Adipocyte (in vitro differentiated cells): ENCODE data around the gene GOT2.
A peak's percentile ranks its signal among the peaks of the same experiment; 100 is the strongest.
"Not testable (repeated sequence)": the region's sequence is repeated elsewhere in the genome, so short reads cannot be mapped to it uniquely, and the experiment has no call there.

ENCODE experiments used
- DNase-seq: peaks from one replicate; pipeline ENCODE4 v3.0.0-alpha.2; 2015; ENCODE audit warnings: low read depth
- H3K27me3 ChIP-seq: replicated peaks from 2 replicates; pipeline ENCODE4 v1.7.0; 2013; ENCODE audit warnings: mild to moderate bottlenecking, low read length, moderate library complexity; ENCODE audit not compliant: control insufficient read depth, insufficient read depth
- H3K36me3 ChIP-seq: 2 replicates; pipeline ENCODE4 v1.7.0; 2013; ENCODE audit warnings: low read length, mild to moderate bottlenecking, moderate library complexity; ENCODE audit not compliant: control insufficient read depth, insufficient read depth, severe bottlenecking
- H3K4me1 ChIP-seq: 2 replicates; pipeline ENCODE4 v1.7.0; 2013; ENCODE audit warnings: mild to moderate bottlenecking, low read length, moderate library complexity; ENCODE audit not compliant: control insufficient read depth, insufficient read depth
- H3K4me3 ChIP-seq: 2 replicates; pipeline ENCODE4 v1.7.0; 2013; ENCODE audit warnings: mild to moderate bottlenecking, low read length, moderate library complexity
- H3K9ac ChIP-seq: 2 replicates; pipeline ENCODE4 v1.7.0; 2013; ENCODE audit warnings: mild to moderate bottlenecking, low read length, moderate library complexity
- H3K9me3 ChIP-seq: 2 replicates; pipeline ENCODE4 v1.7.0; 2013; ENCODE audit warnings: mild to moderate bottlenecking, low read length, moderate library complexity; ENCODE audit not compliant: control insufficient read depth

The GOT2 gene

DNA sequence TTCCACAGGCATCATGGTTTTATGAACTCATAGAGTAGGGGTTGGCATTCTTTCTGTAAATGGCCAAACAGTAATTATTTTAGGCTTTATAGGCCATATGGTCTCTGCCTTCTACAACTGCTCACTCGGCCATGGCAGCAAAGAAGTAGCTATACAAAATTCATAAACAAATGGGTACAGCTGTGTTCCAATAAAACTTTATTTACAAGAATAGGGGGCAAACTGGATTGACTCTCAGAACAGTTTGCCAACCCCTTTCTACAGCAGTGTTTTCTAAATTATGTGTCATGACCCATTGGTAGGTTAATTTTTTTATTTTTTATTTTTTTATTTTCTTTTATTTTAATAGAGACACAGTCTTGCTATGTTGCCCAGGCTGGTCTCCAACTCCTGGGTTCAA is 20.4 kb downstream of the GOT2 start:
- H3K9ac ChIP-seq, result no peak overlapping the region
- peaks cover 37% of the 10 kb centered on the region for H3K36me3 ChIP-seq
- no peaks in the 10 kb centered on the region for H3K9me3 ChIP-seq

DNA sequence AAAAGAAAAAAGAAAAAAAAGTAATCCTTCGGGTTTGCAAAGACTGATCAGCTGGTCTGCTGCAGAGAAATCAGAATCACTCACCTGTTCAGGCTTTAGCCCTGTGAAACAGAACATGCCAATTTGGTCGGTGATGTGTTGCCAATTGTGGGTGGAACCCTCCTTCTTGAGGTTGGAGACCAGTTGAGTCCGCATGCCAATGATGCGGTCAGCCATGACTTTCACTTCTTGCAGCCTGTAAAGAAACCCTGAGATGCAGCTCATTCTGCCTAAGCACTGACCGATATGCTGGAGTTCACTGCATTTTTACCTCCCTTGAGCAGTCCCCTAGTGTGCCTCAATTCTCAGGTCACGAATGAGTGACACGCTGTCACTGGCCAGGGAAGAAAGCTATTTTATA is 24.8 kb downstream of the GOT2 start:
- Histone ChIP-seq H3K36me3 (peaks cover 9% of the 10 kb centered on the region), H3K4me1 (no peaks in the 10 kb centered on the region), H3K9me3 (no peaks in the 10 kb centered on the region), H3K9ac (no peak overlapping the region), H3K27me3 (no peaks in the 10 kb centered on the region), H3K4me3 (no peak overlapping the region)
- no peak for DNase-seq

More for the DNA sequence above, 20.4 kb downstream of the GOT2 start:
- no peaks in the 10 kb centered on the region for H3K4me1 ChIP-seq
- H3K4me3 ChIP-seq, result no peak overlapping the region
- DNase-seq, result no peak
- no peaks in the 10 kb centered on the region for H3K27me3 ChIP-seq

DNA sequence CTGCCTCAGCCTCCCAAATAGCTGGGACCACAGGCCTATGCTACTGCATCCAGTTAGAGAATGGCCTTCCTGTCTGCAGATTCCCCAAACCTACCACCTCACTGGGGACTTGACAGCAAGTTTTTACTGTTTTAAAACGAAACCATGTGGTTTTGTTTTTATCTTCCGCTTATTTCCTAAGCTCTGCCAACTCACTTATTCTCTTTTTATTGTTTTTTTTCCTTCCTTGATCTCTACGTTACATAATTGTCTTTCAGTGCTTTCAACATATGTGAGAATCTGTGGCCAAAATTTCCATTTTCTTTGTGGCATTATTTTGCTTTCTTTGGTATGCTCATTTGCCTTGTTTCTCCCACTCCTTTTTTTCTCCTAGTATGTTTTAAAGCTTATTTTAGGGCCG is 35.0 kb downstream of the GOT2 start:
- H3K36me3 ChIP-seq, result no peaks in the 10 kb centered on the region
- H3K4me3 ChIP-seq, result no peak overlapping the region
- no peak overlapping the region for H3K9ac ChIP-seq
- no peak for DNase-seq
- no peaks in the 10 kb centered on the region for H3K9me3 ChIP-seq
- no peaks in the 10 kb centered on the region for H3K4me1 ChIP-seq
- H3K27me3 ChIP-seq, result no peaks in the 10 kb centered on the region

DNA sequence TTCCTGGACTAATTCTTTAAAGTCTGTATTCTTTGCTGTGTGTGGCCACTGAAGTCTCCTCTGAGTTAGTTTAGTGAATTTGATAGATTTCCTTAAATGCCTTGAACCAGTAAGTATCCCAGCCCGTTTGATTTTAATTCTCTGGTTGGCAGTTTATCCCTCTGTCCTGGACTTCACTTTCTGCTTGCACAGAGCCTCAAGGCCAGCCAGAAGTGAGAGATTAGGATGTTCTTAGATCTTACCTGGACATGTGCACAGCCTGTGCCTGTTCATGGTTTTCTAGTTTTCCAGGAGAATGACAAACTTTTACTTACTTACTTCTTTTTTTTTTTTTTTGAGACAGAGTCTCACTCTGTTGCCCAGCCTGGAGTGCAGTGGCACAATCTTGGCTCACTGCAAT is 38.7 kb downstream of the GOT2 start:
- no peaks in the 10 kb centered on the region for H3K9me3 ChIP-seq
- H3K27me3 ChIP-seq, result no peaks in the 10 kb centered on the region
- no peaks in the 10 kb centered on the region for H3K36me3 ChIP-seq
- no peaks in the 10 kb centered on the region for H3K4me1 ChIP-seq
- DNase-seq, result no peak
- no peak overlapping the region for H3K9ac ChIP-seq
- no peak overlapping the region for H3K4me3 ChIP-seq

DNA sequence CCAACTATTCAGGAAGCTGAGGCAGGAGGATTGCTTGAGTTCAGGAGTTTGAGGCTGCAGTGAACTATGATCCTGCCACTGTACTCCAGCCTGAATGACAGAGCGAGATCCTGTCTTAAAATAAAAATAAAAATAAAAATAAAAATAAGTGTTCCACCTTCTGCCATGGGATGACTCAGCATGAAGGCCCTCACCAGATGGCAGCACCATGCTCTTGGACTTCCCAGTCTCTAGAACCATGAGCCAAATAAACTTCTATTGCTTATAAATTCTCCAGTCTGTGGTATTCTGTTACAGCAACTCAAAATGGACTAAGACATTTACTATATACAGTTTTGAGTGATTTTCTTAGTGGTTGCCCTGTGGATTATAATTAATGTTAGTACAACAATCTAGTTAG is 41.7 kb downstream of the GOT2 start:
- H3K4me3 ChIP-seq, result no peak overlapping the region
- no peak for DNase-seq
- no peaks in the 10 kb centered on the region for H3K4me1 ChIP-seq
- H3K9me3 ChIP-seq, result no peaks in the 10 kb centered on the region
- no peak overlapping the region for H3K9ac ChIP-seq
- H3K27me3 ChIP-seq, result no peaks in the 10 kb centered on the region
- H3K36me3 ChIP-seq, result no peaks in the 10 kb centered on the region

DNA sequence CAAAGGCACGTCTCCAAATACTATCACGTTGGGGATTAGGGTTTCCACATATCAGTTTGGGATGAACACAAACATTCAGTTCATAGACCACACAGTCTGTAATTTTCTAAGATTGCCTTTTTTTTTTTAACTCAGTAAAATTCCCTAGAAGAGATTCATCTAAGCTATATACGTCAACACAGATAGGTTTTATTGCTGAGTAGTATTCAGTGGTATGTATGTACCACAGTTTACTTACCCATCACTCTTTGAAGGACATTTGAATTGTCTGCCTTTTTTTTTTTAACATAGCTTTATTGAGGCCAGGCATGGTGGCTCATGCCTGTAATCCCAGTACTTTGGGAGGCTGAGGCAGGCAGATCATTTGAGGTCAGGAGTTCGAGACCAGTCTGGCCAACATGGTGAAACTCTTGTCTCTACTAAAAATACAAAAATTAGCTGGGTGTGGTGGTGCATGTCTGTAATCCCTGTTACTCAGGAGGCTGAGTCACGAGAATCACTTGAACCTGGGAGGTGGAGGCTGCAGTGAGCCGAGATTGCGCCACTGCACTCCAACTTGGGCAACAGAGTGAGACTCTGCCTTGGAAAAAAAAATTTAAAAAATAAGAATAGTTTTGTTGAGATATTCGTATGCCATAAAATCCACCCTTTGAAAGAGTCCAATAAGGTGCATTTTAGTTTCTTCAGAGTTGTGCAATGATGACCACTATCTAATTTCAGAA is 47.0 kb downstream of the GOT2 start:
- not testable (repeated sequence) for H3K9ac ChIP-seq, H3K4me3 ChIP-seq, H3K27me3 ChIP-seq, H3K9me3 ChIP-seq, H3K36me3 ChIP-seq
- DNase-seq, result peak; percentile 18
- H3K4me1 ChIP-seq, result peaks cover 15% of the 10 kb centered on the region

DNA sequence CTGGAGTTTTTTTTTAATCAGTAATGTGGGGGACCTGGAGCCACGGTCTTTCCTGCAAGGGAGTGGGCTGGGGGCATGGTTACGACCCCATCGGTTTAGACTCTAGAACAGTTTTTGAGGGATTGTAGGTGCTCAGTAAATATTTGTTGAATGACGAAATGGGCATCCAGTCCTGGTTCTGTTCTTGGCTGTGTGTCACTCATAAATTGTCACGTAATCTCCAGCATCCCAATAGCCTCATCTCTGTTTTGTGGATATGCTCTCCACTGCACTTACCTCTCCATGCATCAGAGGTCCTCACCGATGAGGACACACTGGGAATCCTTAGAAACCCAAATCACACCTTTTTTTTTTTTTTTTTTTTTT is 49.0 kb downstream of the GOT2 start:
- Histone ChIP-seq H3K4me1 (peaks cover 15% of the 10 kb centered on the region), H3K36me3 (peaks cover 5% of the 10 kb centered on the region), H3K9ac (peak overlapping the region; percentile 95), H3K4me3 (peak overlapping the region; percentile 97), H3K9me3 (no peaks in the 10 kb centered on the region), H3K27me3 (no peaks in the 10 kb centered on the region)
- DNase-seq, result no peak

DNA sequence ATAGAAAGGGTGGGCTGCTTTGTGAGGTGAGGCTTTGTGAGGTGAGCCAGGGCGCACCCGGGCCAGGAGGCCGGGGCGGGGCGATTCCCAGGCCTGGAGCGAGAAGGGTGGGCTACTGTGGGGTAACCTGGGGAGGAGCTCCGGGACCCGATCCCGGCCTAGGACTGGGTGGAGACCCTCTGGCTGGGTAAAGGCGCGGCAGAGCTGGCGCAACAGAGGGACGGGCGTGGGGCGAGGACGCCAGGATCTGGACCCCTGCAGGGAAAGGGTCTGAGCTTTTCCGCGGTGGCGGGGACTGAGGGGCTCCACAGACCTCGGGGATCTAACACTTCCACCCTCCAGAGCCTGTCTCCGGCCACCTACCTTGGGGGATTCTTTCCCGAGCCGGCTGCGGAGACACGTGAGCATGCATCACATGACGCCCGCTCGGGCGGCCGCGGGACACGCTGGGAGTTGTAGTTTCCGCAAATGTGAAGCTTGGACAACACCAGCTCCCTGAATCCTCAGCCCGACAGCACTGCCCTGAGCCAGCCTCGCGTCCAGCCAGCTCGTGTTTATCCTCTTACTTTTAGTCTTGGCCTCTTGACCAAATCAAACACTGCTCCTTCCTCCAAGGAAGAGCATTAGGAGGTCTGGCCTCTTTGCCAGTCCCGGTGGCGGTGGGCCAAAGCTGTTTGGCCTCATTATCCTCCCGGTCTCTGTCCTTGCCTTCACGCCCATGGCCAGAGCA is 49.6 kb downstream of the GOT2 start, which contains the start of gene SLC38A7:
Gene SLC38A7, minus strand, starts transcription at position 417 of the 730 bp plus-strand sequence. CDS start 4,644 bp downstream, outside the sequence.
- Histone ChIP-seq H3K27me3 (no peaks in the 10 kb centered on the region), H3K9me3 (no peaks in the 10 kb centered on the region), H3K4me3 (peak within 1 kb of the TSS; percentile 97), H3K4me1 (peaks cover 15% of the 10 kb centered on the region), H3K9ac (peak within 1 kb of the TSS; percentile 95), H3K36me3 (peaks cover 11% of the 10 kb centered on the region)
- peak; percentile 92 for DNase-seq

DNA sequence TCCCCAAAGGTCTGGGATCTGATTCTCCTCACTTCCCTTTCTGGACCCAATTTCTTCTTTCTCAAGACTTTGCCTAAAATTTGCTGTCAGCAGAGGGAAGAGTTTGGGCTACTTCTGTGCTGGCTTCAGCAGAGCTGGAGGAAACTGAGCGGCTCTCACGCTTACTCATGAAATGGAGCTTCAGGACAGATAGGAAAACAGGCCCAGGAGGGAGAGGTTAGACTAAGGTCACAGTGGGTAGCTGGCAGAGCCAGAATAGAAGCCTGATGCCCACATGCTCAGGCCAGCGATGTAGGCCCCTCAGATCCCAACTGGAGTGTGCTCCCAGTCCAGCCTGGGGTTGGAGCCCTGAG is 50.1 kb downstream of the GOT2 start:
- H3K27me3 ChIP-seq, result no peaks in the 10 kb centered on the region
- DNase-seq, result peak; percentile 38
- peak overlapping the region; percentile 97 for H3K4me3 ChIP-seq
- H3K9ac ChIP-seq, result peak overlapping the region; percentile 95
- H3K4me1 ChIP-seq, result peaks cover 15% of the 10 kb centered on the region
- no peaks in the 10 kb centered on the region for H3K9me3 ChIP-seq
- peaks cover 12% of the 10 kb centered on the region for H3K36me3 ChIP-seq

DNA sequence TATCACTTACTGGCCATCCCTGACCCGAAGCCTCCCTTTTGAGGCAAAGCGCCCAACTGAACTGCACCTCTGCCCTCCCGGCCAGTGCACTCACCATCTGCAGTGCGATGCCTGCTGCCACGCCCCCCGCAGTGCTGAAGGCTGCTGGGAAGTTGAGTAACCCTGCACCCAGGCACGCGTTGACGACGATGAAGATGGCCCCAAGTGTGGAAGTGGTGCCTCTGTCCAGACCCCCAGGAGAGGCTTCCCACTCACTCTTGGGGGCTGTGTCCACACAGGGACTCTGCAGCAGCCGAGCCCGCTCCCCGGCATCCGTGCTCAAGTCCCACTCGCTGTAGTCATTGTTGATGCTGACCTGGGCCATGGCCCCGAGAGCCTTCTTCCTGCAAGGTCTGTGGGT is 54.4 kb downstream of the GOT2 start:
- Histone ChIP-seq H3K9me3 (no peaks in the 10 kb centered on the region), H3K27me3 (no peaks in the 10 kb centered on the region), H3K9ac (no peak overlapping the region), H3K4me3 (no peak overlapping the region), H3K36me3 (peaks cover 35% of the 10 kb centered on the region), H3K4me1 (peaks cover 13% of the 10 kb centered on the region)
- no peak for DNase-seq

DNA sequence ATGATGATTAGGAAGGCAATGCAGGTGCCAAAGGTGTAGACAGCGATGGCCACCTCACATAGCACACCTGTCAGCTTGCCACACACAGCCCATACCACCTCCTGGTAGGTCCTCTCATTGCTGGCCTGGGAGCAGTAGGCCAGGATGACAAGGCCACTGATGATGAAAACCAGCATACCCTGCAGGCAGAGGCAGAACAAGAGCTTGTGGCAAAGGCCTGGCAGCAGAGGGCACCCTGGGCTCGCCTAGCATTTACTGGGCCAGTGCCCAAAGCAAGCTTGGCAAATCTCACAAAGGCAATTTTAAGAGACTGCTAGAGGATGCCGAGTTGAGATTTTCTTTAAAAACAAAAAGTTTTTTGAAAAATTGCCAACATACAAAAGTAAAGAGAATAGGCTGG is 55.4 kb downstream of the GOT2 start:
- Histone ChIP-seq H3K9me3 (no peaks in the 10 kb centered on the region), H3K36me3 (peaks cover 39% of the 10 kb centered on the region)
- DNase-seq, result peak; percentile 35

More for the DNA sequence above, 55.4 kb downstream of the GOT2 start:
- Histone ChIP-seq H3K4me3 (no peak overlapping the region), H3K4me1 (peaks cover 7% of the 10 kb centered on the region), H3K9ac (no peak overlapping the region), H3K27me3 (no peaks in the 10 kb centered on the region)
